HepG2 (cell line): ENCODE data around the gene ARHGEF7. TPM values are rescaled to one million over a fixed set of nuclear protein-coding genes. Genes with fewer than 3 reads are reported as not detected.

ENCODE experiments used
- ATAC-seq: fragments of 200-7000 bp; cut with Tn5 transposase; 3 replicates; pipeline ENCODE4 v1.9.1; 2020; ENCODE audit warnings: mild to moderate bottlenecking, moderate library complexity
- BruUV-seq: library from RNA; stranded (reverse); fragments of 400-500 nt; replicated peaks from 2 replicates; lab custom pipeline; 2021; lab: Mats Ljungman, UMichigan
- CTCF ChIA-PET: fragments of 300-600 bp; formaldehyde crosslinking; extraction: SDS; loops from one replicate; lab custom pipeline; 2021; ENCODE audit warnings: low total read pairs, inconsistent platforms, low intra/inter-chr PET ratio; lab: Yijun Ruan, JAX
- POLR2A ChIA-PET: fragments of 350-600 bp; sonication (Branson Sonifier 250); formaldehyde crosslinking; loops from one replicate; lab custom pipeline; 2020; ENCODE audit warnings: antibody characterized with exemption, inconsistent platforms; lab: Yijun Ruan, JAX
- DNase-seq: peaks from one replicate; pipeline ENCODE4 v3.0.0-alpha.2; 2015; ENCODE audit warnings: low spot score
- FAIRE-seq: peaks from 3 replicates; lab custom pipeline; 2011; peaks lifted over from hg19 to GRCh38; lab: Jason Lieb, UNC
- H2AFZ ChIP-seq: one replicate; pipeline ENCODE4 v1.6.1; 2011; ENCODE audit warnings: low read length, inconsistent platforms
- H3K27ac ChIP-seq: fragments of 300-600 bp; 3 replicates; pipeline ENCODE4 v1.8.0; 2011; ENCODE audit warnings: mixed run types, mild to moderate bottlenecking, mixed read lengths, low read length, inconsistent platforms; ENCODE audit not compliant: insufficient read depth; ENCODE audit errors: extremely low read length
- H3K27me3 ChIP-seq, 2 experiments: fragments of 200-600 bp in 1 of 2; 2 replicates in 1 of 2; 3 replicates in 1 of 2; pipeline versions ENCODE4 v1.6.0 to v1.8.0; 2011; ENCODE audit warnings: low read length in 2 of 2, mild to moderate bottlenecking in 2 of 2, moderate library complexity in 2 of 2, inconsistent platforms in 1 of 2; ENCODE audit not compliant: insufficient read depth in 2 of 2, control insufficient read depth in 1 of 2
- H3K36me3 ChIP-seq, 2 experiments: fragments of 200-600 bp in 1 of 2; replicated peaks in 1 of 2; 2 replicates in 1 of 2; 3 replicates in 1 of 2; pipeline versions ENCODE4 v1.5.1 to v1.8.0; 2011; ENCODE audit warnings: low read length in 2 of 2, inconsistent platforms in 1 of 2; ENCODE audit not compliant: insufficient read depth in 2 of 2, control insufficient read depth in 1 of 2
- H3K4me1 ChIP-seq: 2 replicates; pipeline ENCODE4 v1.5.1; 2012; ENCODE audit warnings: low read length, inconsistent platforms; ENCODE audit not compliant: insufficient read depth
- H3K4me2 ChIP-seq: 2 replicates; pipeline ENCODE4 v1.6.0; 2011; ENCODE audit warnings: low read depth, low read length, inconsistent platforms
- H3K4me3 ChIP-seq, 3 experiments: fragments of 200-600 bp in 1 of 3; sonication (generic), shearing (Covaris generic) in 1 of 3; replicated peaks in 1 of 3; 2 replicates each; pipeline ENCODE4 v1.5.1; 2011 to 2016; ENCODE audit warnings: low read length in 3 of 3, inconsistent platforms in 2 of 3, low read depth in 2 of 3, mild to moderate bottlenecking in 2 of 3, control low read depth in 1 of 3, mixed read lengths in 1 of 3; ENCODE audit not compliant: insufficient read depth in 1 of 3
- H3K79me2 ChIP-seq: one replicate; pipeline ENCODE4 v1.6.1; 2011; ENCODE audit warnings: low read length, inconsistent platforms; ENCODE audit not compliant: insufficient read depth
- H3K9ac ChIP-seq: 2 replicates; pipeline ENCODE4 v1.6.0; 2011; ENCODE audit warnings: mild to moderate bottlenecking, low read depth, low read length, inconsistent platforms; ENCODE audit not compliant: insufficient read depth
- H3K9me3 ChIP-seq: 2 replicates; pipeline ENCODE4 v1.5.1; 2012; ENCODE audit warnings: mild to moderate bottlenecking, low read length
- H4K20me1 ChIP-seq: 2 replicates; pipeline ENCODE4 v1.6.0; 2011; ENCODE audit warnings: inconsistent platforms, mild to moderate bottlenecking, low read length, moderate library complexity; ENCODE audit not compliant: insufficient read depth
- GTF2F1 ChIP-seq: fragments of 150-350 bp; IDR thresholded peaks from 2 replicates; pipeline ENCODE4 v1.6.1; 2014; ENCODE audit warnings: low read length
- HNF4G ChIP-seq, 2 experiments: sonication (generic) in 1 of 2; formaldehyde crosslinking in 1 of 2; IDR thresholded peaks; 2 replicates each; pipeline versions ENCODE4 v1.4.0 to v1.6.1; 2011 to 2020; ENCODE audit warnings: borderline replicate concordance in 2 of 2, low read depth in 2 of 2, mild to moderate bottlenecking in 2 of 2, low read length in 1 of 2, missing genetic modification reagents in 1 of 2, moderate library complexity in 1 of 2
- PHB2 ChIP-seq: fragments of 450-650 bp; IDR thresholded peaks from 2 replicates; pipeline ENCODE4 v1.6.1; 2018; ENCODE audit not compliant: partially characterized antibody
- PRMT3 ChIP-seq: sonication (generic); formaldehyde crosslinking; IDR thresholded peaks from 2 replicates; pipeline ENCODE4 v1.8.1; 2022; ENCODE audit warnings: low read depth, mild to moderate bottlenecking, moderate library complexity, missing genetic modification reagents, borderline replicate concordance
- RORA ChIP-seq: sonication (generic); formaldehyde crosslinking; IDR thresholded peaks from 2 replicates; pipeline ENCODE4 v1.5.0; 2020; ENCODE audit warnings: mild to moderate bottlenecking, missing genetic modification reagents, moderate library complexity
- SAFB2 ChIP-seq: sonication (generic); formaldehyde crosslinking; IDR thresholded peaks from 2 replicates; pipeline ENCODE4 v1.5.1; 2020; ENCODE audit warnings: missing genetic modification reagents, low read depth, mild to moderate bottlenecking, borderline replicate concordance
- SNAPC2 ChIP-seq: sonication (generic); formaldehyde crosslinking; IDR thresholded peaks from 2 replicates; pipeline ENCODE4 v1.8.1; 2022; ENCODE audit warnings: mild to moderate bottlenecking, missing genetic modification reagents
- SNAPC5 ChIP-seq: sonication (generic); formaldehyde crosslinking; IDR thresholded peaks from 2 replicates; pipeline ENCODE4 v1.8.1; 2023; ENCODE audit warnings: mild to moderate bottlenecking, missing genetic modification reagents, borderline replicate concordance
- SOX6 ChIP-seq, 2 experiments: fragments of 450-650 bp in 1 of 2; sonication (generic) in 1 of 2; formaldehyde crosslinking in 1 of 2; IDR thresholded peaks; 2 replicates each; pipeline versions ENCODE4 v1.4.0 to v1.6.1; 2017 to 2020; ENCODE audit warnings: antibody characterized with exemption in 1 of 2, mild to moderate bottlenecking in 1 of 2, missing genetic modification reagents in 1 of 2
- SYNCRIP ChIP-seq: fragments of 200-400 bp; formaldehyde crosslinking; IDR thresholded peaks from 2 replicates; pipeline ENCODE4 v1.6.1; 2018; ENCODE audit warnings: mild to moderate bottlenecking, low read depth, low read length; ENCODE audit not compliant: insufficient read depth
- ZFP1 ChIP-seq: IDR thresholded peaks from 2 replicates; pipeline ENCODE4 v1.6.1; 2016
- ZNF414 ChIP-seq: sonication (generic); formaldehyde crosslinking; IDR thresholded peaks from 2 replicates; pipeline ENCODE4 v1.5.0; 2020; ENCODE audit warnings: missing genetic modification reagents
- ZNF777 ChIP-seq: sonication (generic); formaldehyde crosslinking; IDR thresholded peaks from 2 replicates; pipeline ENCODE4 v1.4.0; 2020; ENCODE audit warnings: missing genetic modification reagents
- ZNF879 ChIP-seq: sonication (generic); formaldehyde crosslinking; IDR thresholded peaks from 2 replicates; pipeline ENCODE4 v1.8.1; 2023; ENCODE audit warnings: missing genetic modification reagents
- ZNF883 ChIP-seq: sonication (generic); formaldehyde crosslinking; IDR thresholded peaks from 2 replicates; pipeline ENCODE4 v1.5.1; 2020; ENCODE audit warnings: mild to moderate bottlenecking, missing genetic modification reagents; ENCODE audit errors: not compliant biosample characterization
- WGBS: methylation state at CpG from one replicate; pipeline ENCODE4 v1.1.6; 2017; ENCODE audit warnings: low lambda C conversion rate; 5-methylcytosine and 5-hydroxymethylcytosine counted together
- in situ Hi-C: cut with HindIII; loops from 2 replicates; pipeline ENCODE4 v1.10.0; 2017; ENCODE audit warnings: low pct_unique_long_range_greater_than_20kb; ENCODE audit not compliant: extremely low pct_ligation_motif_present
- intact Hi-C: fragments of 100-400 bp; cut with micrococcal nuclease; formaldehyde crosslinking; loops from one replicate; pipeline ENCODE4 v1.10.0; 2022; ENCODE audit not compliant: unreplicated experiment
- polyA plus RNA-seq, 8 experiments: library from polyadenylated mRNA; depleted of rRNA in 3 of 8; stranded (reverse) in 7 of 8; unstranded in 1 of 8; fragments of >200 nt; fragmentation: Illumina TruSeq in 4 of 8; extraction: Trizol in 4 of 8; gene quantifications; 2 replicates each; pipeline versions ENCODE4 v1.2.1 to v1.2.3, GENCODE V29; 2011 to 2016; ENCODE audit warnings: low read depth in 4 of 8, missing spikeins in 1 of 8, mixed read lengths in 1 of 8; ENCODE audit not compliant: insufficient read depth in 1 of 8
- total RNA-seq, 5 experiments: library from RNA; depleted of rRNA; stranded (reverse); fragments of >200 nt; fragmentation: Illumina TruSeq; extraction: Trizol; gene quantifications; 2 replicates each; pipeline ENCODE4 v1.2.3, GENCODE V29; 2016; ENCODE audit warnings: low read depth in 1 of 5

ARHGEF7 gene
- total and polyA plus RNA-seq, 2 of the 13 experiments (the other 11 are each of a cell fraction or from before 2014, with no cell fraction given): 15.7 to 22.3 TPM

GRCh38 chr13:111095911-111096501, 19.1 kb upstream of the ARHGEF7 start:
- DNase-seq: no peak
- ChIA-PET CTCF (no interaction called here), POLR2A (no interaction called here)
- ATAC-seq: no peak
- intact Hi-C loops (no loop called here), in situ Hi-C loops (no loop called here)
- H3K79me2 ChIP-seq: no peaks in the 10 kb centered on the region
- 29% methylated on average over 9 of the region's 9 CpGs for WGBS
- H2AFZ ChIP-seq: no peak overlapping the region
- H3K27me3 ChIP-seq: peaks cover 8 to 59% of the 10 kb centered on the region in 2 experiments
- no peaks in the 10 kb centered on the region for H3K36me3 ChIP-seq
- no peak overlapping the region for H3K27ac ChIP-seq
- no peaks in the 10 kb centered on the region for H3K4me1 ChIP-seq
- no peaks in the 10 kb centered on the region for H3K9me3 ChIP-seq
- H3K4me3 ChIP-seq: no peak overlapping the region
- no TSS peak for BruUV-seq
- H4K20me1 ChIP-seq: no peaks in the 10 kb centered on the region
- FAIRE-seq: no peak
- H3K4me2 ChIP-seq: no peak overlapping the region
- TF ChIP-seq ZNF414 (CRISPR knock-in tag) (no peak), ZNF879 (CRISPR knock-in tag) (no peak), RORA (CRISPR knock-in tag) (no peak), PHB2 (no peak)
- H3K9ac ChIP-seq: no peak overlapping the region

- no peaks in the 10 kb centered on the region for H3K4me1 ChIP-seq
- ChIA-PET POLR2A (no interaction called here), CTCF (no interaction called here)
- no peak overlapping the region for H3K9ac ChIP-seq
- intact Hi-C loops: no loop called here
- H2AFZ ChIP-seq: no peak overlapping the region
- H3K27me3 ChIP-seq: peaks cover 5 to 37% of the 10 kb centered on the region in 2 experiments
- H3K9me3 ChIP-seq: no peaks in the 10 kb centered on the region
- no TSS peak for BruUV-seq
- in situ Hi-C loops: no loop called here
- no peaks in the 10 kb centered on the region for H3K79me2 ChIP-seq
- H3K36me3 ChIP-seq: no peaks in the 10 kb centered on the region
- 9% methylated on average over 1 of the region's 1 CpG for WGBS
- no peak overlapping the region for H3K4me3 ChIP-seq
- H4K20me1 ChIP-seq: no peaks in the 10 kb centered on the region
- no peak overlapping the region for H3K4me2 ChIP-seq
- no peak for FAIRE-seq
- H3K27ac ChIP-seq: no peak overlapping the region
- DNase-seq: no peak
- no peak for ATAC-seq
- no peak for TF ChIP-seq HNF4G (IDR thresholded peaks at IDR 0.05; ENCODE audit: borderline replicate concordance, low read depth, low read length)
- TF ChIP-seq HNF4G (CRISPR knock-in tag; IDR thresholded peaks at IDR 0.05; ENCODE audit: borderline replicate concordance, low read depth): no peak
- no peak for TF ChIP-seq ZNF883 (CRISPR knock-in tag)
- no peak for TF ChIP-seq SNAPC5 (CRISPR knock-in tag)
- TF ChIP-seq ZNF777 (CRISPR knock-in tag): no peak
- no peak for TF ChIP-seq GTF2F1
- TF ChIP-seq SOX6 (IDR thresholded peaks at IDR 0.05): no peak
- TF ChIP-seq SOX6 (CRISPR knock-in tag; IDR thresholded peaks at IDR 0.05): no peak
- TF ChIP-seq SNAPC2 (CRISPR knock-in tag): no peak
- no peak for TF ChIP-seq SAFB2
- TF ChIP-seq PRMT3 (CRISPR knock-in tag): no peak
- no peak for TF ChIP-seq ZFP1 (CRISPR knock-in tag)
- TF ChIP-seq SYNCRIP: no peak
These were observed 15.8 kb upstream of the ARHGEF7 start for GRCh38 chr13:111099290-111099689.
